GM23338 (cell line): ENCODE results near the gene SYT2. TPM values are rescaled to one million over a fixed set of nuclear protein-coding genes. Genes with fewer than 3 reads are reported as not detected.

Source experiments
- ATAC-seq: fragments of 200-7000 bp; cut with Tn5 transposase; 3 replicates; pipeline ENCODE4 v1.9.1; 2020
- DNase-seq: peaks from one replicate; pipeline ENCODE4 v3.0.0-alpha.2; 2015; ENCODE audit warnings: low spot score
- H2AFZ ChIP-seq: fragments of 200-600 bp; sonication (generic); 2 replicates; pipeline ENCODE4 v1.8.0; 2016; ENCODE audit warnings: antibody characterized with exemption, mild to moderate bottlenecking, moderate library complexity
- H3F3A ChIP-seq: fragments of 200-600 bp; sonication (generic); replicated peaks from 2 replicates; pipeline ENCODE4 v1.8.0; 2017; ENCODE audit warnings: antibody characterized with exemption, mixed run types, low read depth
- H3K27ac ChIP-seq: fragments of 200-600 bp; sonication (generic); 2 replicates; pipeline ENCODE4 v1.6.1; 2016; ENCODE audit warnings: low read depth
- H3K27me3 ChIP-seq: fragments of 200-600 bp; sonication (generic); 2 replicates; pipeline ENCODE4 v1.8.0; 2016; ENCODE audit warnings: mild to moderate bottlenecking, mixed run types, moderate library complexity; ENCODE audit not compliant: insufficient read depth
- H3K36me3 ChIP-seq: fragments of 200-600 bp; sonication (generic); 2 replicates; pipeline ENCODE4 v1.8.0; 2016; ENCODE audit warnings: mild to moderate bottlenecking; ENCODE audit not compliant: insufficient read depth
- H3K4me1 ChIP-seq: fragments of 200-600 bp; sonication (generic); 2 replicates; pipeline ENCODE4 v1.8.0; 2016; ENCODE audit warnings: mild to moderate bottlenecking, moderate library complexity; ENCODE audit not compliant: insufficient read depth
- H3K4me2 ChIP-seq: fragments of 200-600 bp; sonication (generic); 2 replicates; pipeline ENCODE4 v1.7.1; 2017; ENCODE audit warnings: mixed run types
- H3K4me3 ChIP-seq: fragments of 200-600 bp; sonication (generic); 2 replicates; pipeline ENCODE4 v1.6.1; 2016; ENCODE audit warnings: mixed run types
- H3K79me2 ChIP-seq: fragments of 200-600 bp; sonication (generic); replicated peaks from 2 replicates; pipeline ENCODE4 v1.8.0; 2017; ENCODE audit warnings: mild to moderate bottlenecking; ENCODE audit not compliant: insufficient read depth
- H3K9me2 ChIP-seq: fragments of 200-600 bp; sonication (generic); 2 replicates; pipeline ENCODE4 v1.8.0; 2017; ENCODE audit not compliant: insufficient read depth
- H4K20me1 ChIP-seq: fragments of 200-600 bp; sonication (generic); replicated peaks from 2 replicates; pipeline ENCODE4 v1.8.0; 2017; ENCODE audit warnings: mild to moderate bottlenecking; ENCODE audit not compliant: insufficient read depth
- H3K27ac Mint-ChIP-seq: 2 replicates; pipeline ENCODE4 v1.8.0; 2020; ENCODE audit warnings: inconsistent platforms, mild to moderate bottlenecking, moderate library complexity, mixed read lengths
- H3K27me3 Mint-ChIP-seq: 3 replicates; pipeline ENCODE4 v1.8.0; 2022; ENCODE audit warnings: low read depth, mild to moderate bottlenecking, moderate library complexity, mixed read lengths, inconsistent platforms; ENCODE audit not compliant: insufficient read depth, poor library complexity
- H3K36me3 Mint-ChIP-seq: 3 replicates; pipeline ENCODE4 v1.8.0; 2021; ENCODE audit warnings: low read depth, mild to moderate bottlenecking, inconsistent platforms, moderate library complexity, mixed read lengths
- H3K4me1 Mint-ChIP-seq: 3 replicates; pipeline ENCODE4 v1.8.0; 2020; ENCODE audit warnings: mild to moderate bottlenecking, inconsistent platforms, mixed read lengths
- H3K4me3 Mint-ChIP-seq: 3 replicates; pipeline ENCODE4 v1.8.0; 2021; ENCODE audit warnings: moderate library complexity, mild to moderate bottlenecking, inconsistent platforms, mixed read lengths
- H3K9me3 Mint-ChIP-seq: 3 replicates; pipeline ENCODE4 v1.8.0; 2020; ENCODE audit warnings: moderate library complexity, mild to moderate bottlenecking, inconsistent platforms, mixed read lengths
- CREB1 ChIP-seq: fragments of 250-450 bp; sonication (Bioruptor Pico); IDR thresholded peaks from 2 replicates; pipeline ENCODE4 v1.5.0; 2020; ENCODE audit warnings: low read depth, mild to moderate bottlenecking, moderate library complexity
- CTCF ChIP-seq, 2 experiments: fragments of 200-600 bp in 1 of 2; sonication (generic) in 1 of 2; conservative IDR thresholded peaks; 2 replicates each; pipeline versions ENCODE4 v1.5.1 to v1.6.1; 2016 to 2017; ENCODE audit warnings: antibody characterized with exemption in 2 of 2, low read depth in 2 of 2, mild to moderate bottlenecking in 2 of 2, moderate library complexity in 1 of 2
- EZH2 ChIP-seq: fragments of 200-600 bp; sonication (generic); IDR thresholded peaks from one replicate; pipeline ENCODE4 v1.8.0; 2017; ENCODE audit warnings: antibody characterized with exemption, mild to moderate bottlenecking, low read depth; ENCODE audit not compliant: unreplicated experiment
- EZH2phosphoT487 ChIP-seq: fragments of 200-600 bp; sonication (generic); IDR thresholded peaks from one replicate; pipeline ENCODE4 v1.8.1; 2018; ENCODE audit warnings: antibody characterized with exemption; ENCODE audit not compliant: unreplicated experiment
- JUNB ChIP-seq: IDR thresholded peaks from one replicate; pipeline ENCODE4 v1.6.1; 2016; ENCODE audit warnings: antibody characterized with exemption; ENCODE audit not compliant: unreplicated experiment
- NANOG ChIP-seq: IDR thresholded peaks from 2 replicates; pipeline ENCODE4 v1.6.1; 2016; ENCODE audit warnings: antibody characterized with exemption, borderline replicate concordance
- POLR2AphosphoS5 ChIP-seq: IDR thresholded peaks from 2 replicates; pipeline ENCODE4 v1.6.1; 2016; ENCODE audit warnings: antibody characterized with exemption, low read depth
- REST ChIP-seq: IDR thresholded peaks from one replicate; pipeline ENCODE4 v1.6.1; 2018; ENCODE audit warnings: antibody characterized with exemption; ENCODE audit not compliant: unreplicated experiment
- STAT1 ChIP-seq: IDR thresholded peaks from one replicate; pipeline ENCODE4 v1.6.1; 2016; ENCODE audit warnings: antibody characterized with exemption; ENCODE audit not compliant: unreplicated experiment
- ZNF114 ChIP-seq: fragments of 250-450 bp; sonication (Bioruptor Pico); IDR thresholded peaks from 2 replicates; pipeline ENCODE4 v1.5.0; 2020; ENCODE audit warnings: mild to moderate bottlenecking, moderate library complexity
- ZNF331 ChIP-seq: fragments of 250-450 bp; sonication (Bioruptor Pico); IDR thresholded peaks from 2 replicates; pipeline ENCODE4 v1.5.0; 2020; ENCODE audit warnings: low read depth, mild to moderate bottlenecking, moderate library complexity
- polyA plus RNA-seq: library from polyadenylated mRNA; unstranded; fragments of >200 nt; fragmentation: Nextera tagmentation; extraction: Ambion mirVana; gene quantifications from 2 replicates; pipeline ENCODE4 v1.2.1, GENCODE V29; 2016
- total RNA-seq: library from RNA; depleted of rRNA; stranded (reverse); fragments of >200 nt; shearing (Covaris generic); gene quantifications from 2 replicates; pipeline ENCODE4 v1.2.3, GENCODE V29; 2014
- TF ChIP-seq, protein P1 (sequence below): fragments of 250-450 bp; sonication (Bioruptor Pico); IDR thresholded peaks from 2 replicates; pipeline ENCODE4 v1.5.0; 2020; ENCODE audit warnings: mild to moderate bottlenecking, moderate library complexity
- TF ChIP-seq, protein P2 (sequence below): IDR thresholded peaks from 2 replicates; pipeline ENCODE4 v1.6.1; 2016; ENCODE audit warnings: antibody characterized with exemption

The SYT2 gene
- total and polyA plus RNA-seq, 2 experiments from 2014 or later, result 2.4 to 12.5 TPM

- Histone ChIP-seq H3K9me2 (no peaks in the 10 kb centered on the region; the same call in 1 of the 2 replicates), H3K27me3 (no peaks in the 10 kb centered on the region), H4K20me1 (no peaks in the 10 kb centered on the region), H3K4me1 (no peaks in the 10 kb centered on the region), H3K27ac (no peak overlapping the region), H3K36me3 (no peaks in the 10 kb centered on the region), H3F3A (no peaks in the 10 kb centered on the region), H3K4me2 (no peak overlapping the region), H3K79me2 (no peaks in the 10 kb centered on the region), H3K4me3 (no peak overlapping the region), H2AFZ (no peak overlapping the region)
- H3K27ac Mint-ChIP-seq, result no peak overlapping the region
- no peak overlapping the region for H3K4me3 Mint-ChIP-seq
- peaks cover 4% of the 10 kb centered on the region for H3K27me3 Mint-ChIP-seq
- TF ChIP-seq POLR2AphosphoS5 (no peak), CTCF (conservative IDR thresholded peaks at IDR 0.05; ENCODE audit: low read depth in 2 of 2) (no peak), REST (no peak), STAT1 (no peak), NANOG (no peak), ZNF331 (no peak), EZH2 (no peak), JUNB (no peak), CREB1 (CRISPR knock-in tag) (no peak), EZH2phosphoT487 (no peak), ZNF114 (CRISPR knock-in tag) (no peak)
- TF ChIP-seq, protein P1, sequence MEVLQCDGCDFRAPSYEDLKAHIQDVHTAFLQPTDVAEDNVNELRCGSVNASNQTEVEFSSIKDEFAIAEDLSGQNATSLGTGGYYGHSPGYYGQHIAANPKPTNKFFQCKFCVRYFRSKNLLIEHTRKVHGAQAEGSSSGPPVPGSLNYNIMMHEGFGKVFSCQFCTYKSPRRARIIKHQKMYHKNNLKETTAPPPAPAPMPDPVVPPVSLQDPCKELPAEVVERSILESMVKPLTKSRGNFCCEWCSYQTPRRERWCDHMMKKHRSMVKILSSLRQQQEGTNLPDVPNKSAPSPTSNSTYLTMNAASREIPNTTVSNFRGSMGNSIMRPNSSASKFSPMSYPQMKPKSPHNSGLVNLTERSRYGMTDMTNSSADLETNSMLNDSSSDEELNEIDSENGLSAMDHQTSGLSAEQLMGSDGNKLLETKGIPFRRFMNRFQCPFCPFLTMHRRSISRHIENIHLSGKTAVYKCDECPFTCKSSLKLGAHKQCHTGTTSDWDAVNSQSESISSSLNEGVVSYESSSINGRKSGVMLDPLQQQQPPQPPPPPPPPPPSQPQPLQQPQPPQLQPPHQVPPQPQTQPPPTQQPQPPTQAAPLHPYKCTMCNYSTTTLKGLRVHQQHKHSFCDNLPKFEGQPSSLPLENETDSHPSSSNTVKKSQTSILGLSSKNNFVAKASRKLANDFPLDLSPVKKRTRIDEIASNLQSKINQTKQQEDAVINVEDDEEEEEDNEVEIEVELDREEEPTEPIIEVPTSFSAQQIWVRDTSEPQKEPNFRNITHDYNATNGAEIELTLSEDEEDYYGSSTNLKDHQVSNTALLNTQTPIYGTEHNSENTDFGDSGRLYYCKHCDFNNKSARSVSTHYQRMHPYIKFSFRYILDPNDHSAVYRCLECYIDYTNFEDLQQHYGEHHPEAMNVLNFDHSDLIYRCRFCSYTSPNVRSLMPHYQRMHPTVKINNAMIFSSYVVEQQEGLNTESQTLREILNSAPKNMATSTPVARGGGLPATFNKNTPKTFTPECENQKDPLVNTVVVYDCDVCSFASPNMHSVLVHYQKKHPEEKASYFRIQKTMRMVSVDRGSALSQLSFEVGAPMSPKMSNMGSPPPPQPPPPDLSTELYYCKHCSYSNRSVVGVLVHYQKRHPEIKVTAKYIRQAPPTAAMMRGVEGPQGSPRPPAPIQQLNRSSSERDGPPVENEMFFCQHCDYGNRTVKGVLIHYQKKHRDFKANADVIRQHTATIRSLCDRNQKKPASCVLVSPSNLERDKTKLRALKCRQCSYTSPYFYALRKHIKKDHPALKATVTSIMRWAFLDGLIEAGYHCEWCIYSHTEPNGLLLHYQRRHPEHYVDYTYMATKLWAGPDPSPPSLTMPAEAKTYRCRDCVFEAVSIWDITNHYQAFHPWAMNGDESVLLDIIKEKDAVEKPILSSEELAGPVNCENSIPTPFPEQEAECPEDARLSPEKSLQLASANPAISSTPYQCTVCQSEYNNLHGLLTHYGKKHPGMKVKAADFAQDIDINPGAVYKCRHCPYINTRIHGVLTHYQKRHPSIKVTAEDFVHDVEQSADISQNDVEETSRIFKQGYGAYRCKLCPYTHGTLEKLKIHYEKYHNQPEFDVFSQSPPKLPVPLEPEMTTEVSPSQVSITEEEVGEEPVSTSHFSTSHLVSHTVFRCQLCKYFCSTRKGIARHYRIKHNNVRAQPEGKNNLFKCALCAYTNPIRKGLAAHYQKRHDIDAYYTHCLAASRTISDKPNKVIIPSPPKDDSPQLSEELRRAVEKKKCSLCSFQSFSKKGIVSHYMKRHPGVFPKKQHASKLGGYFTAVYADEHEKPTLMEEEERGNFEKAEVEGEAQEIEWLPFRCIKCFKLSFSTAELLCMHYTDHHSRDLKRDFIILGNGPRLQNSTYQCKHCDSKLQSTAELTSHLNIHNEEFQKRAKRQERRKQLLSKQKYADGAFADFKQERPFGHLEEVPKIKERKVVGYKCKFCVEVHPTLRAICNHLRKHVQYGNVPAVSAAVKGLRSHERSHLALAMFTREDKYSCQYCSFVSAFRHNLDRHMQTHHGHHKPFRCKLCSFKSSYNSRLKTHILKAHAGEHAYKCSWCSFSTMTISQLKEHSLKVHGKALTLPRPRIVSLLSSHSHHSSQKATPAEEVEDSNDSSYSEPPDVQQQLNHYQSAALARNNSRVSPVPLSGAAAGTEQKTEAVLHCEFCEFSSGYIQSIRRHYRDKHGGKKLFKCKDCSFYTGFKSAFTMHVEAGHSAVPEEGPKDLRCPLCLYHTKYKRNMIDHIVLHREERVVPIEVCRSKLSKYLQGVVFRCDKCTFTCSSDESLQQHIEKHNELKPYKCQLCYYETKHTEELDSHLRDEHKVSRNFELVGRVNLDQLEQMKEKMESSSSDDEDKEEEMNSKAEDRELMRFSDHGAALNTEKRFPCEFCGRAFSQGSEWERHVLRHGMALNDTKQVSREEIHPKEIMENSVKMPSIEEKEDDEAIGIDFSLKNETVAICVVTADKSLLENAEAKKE (CRISPR knock-in tag), result no peak
- TF ChIP-seq, protein P2, sequence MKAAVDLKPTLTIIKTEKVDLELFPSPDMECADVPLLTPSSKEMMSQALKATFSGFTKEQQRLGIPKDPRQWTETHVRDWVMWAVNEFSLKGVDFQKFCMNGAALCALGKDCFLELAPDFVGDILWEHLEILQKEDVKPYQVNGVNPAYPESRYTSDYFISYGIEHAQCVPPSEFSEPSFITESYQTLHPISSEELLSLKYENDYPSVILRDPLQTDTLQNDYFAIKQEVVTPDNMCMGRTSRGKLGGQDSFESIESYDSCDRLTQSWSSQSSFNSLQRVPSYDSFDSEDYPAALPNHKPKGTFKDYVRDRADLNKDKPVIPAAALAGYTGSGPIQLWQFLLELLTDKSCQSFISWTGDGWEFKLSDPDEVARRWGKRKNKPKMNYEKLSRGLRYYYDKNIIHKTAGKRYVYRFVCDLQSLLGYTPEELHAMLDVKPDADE, result no peak
- no peaks in the 10 kb centered on the region for H3K9me3 Mint-ChIP-seq
- no peaks in the 10 kb centered on the region for H3K4me1 Mint-ChIP-seq
- no peak for ATAC-seq
- H3K36me3 Mint-ChIP-seq, result peaks cover 8% of the 10 kb centered on the region; the same call in 2 of the 3 replicates
- DNase-seq, result no peak
Observed at GRCh38 chr1:202596638-202597037, 113.6 kb downstream of the SYT2 start.
